ENCODE results near the gene COQ2.
"Not testable (repeated sequence)": the region's sequence is repeated elsewhere in the genome, so short reads cannot be mapped to it uniquely, and the experiment has no call there.

The COQ2 gene, protein sequence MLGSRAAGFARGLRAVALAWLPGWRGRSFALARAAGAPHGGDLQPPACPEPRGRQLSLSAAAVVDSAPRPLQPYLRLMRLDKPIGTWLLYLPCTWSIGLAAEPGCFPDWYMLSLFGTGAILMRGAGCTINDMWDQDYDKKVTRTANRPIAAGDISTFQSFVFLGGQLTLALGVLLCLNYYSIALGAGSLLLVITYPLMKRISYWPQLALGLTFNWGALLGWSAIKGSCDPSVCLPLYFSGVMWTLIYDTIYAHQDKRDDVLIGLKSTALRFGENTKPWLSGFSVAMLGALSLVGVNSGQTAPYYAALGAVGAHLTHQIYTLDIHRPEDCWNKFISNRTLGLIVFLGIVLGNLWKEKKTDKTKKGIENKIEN

DNA sequence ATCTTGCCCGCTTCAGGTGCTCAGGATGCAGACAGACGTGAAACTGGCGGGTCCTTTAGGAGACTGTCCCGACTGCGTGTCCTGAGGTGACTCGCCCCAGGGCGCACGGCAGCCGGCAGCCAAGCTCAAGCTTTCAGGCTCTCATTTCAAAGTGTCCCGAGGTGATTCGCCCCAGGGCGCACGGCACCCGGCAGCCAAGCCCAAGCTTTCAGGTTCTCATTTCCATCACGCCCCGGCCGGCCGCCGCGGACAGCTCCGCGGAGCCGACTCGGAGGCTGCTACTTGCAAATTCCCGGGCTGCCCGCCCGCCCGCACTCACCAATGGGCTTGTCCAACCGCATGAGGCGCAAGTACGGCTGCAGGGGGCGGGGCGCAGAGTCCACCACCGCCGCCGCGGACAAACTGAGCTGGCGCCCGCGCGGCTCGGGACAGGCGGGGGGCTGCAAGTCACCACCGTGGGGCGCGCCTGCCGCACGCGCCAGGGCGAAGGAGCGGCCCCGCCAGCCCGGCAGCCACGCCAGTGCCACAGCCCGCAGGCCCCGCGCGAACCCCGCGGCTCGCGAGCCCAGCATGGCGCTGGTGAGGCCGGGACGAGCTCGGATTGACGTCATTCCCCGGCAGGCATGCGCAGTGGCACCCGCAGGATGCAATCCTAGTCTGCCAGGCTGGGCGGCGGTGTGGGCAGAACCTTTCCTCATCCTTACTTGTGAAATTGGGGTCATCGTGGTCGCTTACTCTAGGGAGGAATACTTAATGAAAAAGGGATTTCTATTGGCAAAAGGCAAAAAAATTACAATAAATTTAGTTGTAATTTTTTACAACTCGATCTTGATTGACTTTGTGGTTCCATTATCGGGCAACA is at the start of gene COQ2:
TSS of gene COQ2 (minus strand) at position 606 of the 862 bp plus-strand sequence. CDS start at position 572, 34 bp downstream.
- H3K4me3 ChIP-seq (ENCODE audit: low read length): peak within 1 kb of the TSS; percentile 70
- DNase-seq (ENCODE audit: low read depth): peak; percentile 94
- TF ChIP-seq, protein P1, sequence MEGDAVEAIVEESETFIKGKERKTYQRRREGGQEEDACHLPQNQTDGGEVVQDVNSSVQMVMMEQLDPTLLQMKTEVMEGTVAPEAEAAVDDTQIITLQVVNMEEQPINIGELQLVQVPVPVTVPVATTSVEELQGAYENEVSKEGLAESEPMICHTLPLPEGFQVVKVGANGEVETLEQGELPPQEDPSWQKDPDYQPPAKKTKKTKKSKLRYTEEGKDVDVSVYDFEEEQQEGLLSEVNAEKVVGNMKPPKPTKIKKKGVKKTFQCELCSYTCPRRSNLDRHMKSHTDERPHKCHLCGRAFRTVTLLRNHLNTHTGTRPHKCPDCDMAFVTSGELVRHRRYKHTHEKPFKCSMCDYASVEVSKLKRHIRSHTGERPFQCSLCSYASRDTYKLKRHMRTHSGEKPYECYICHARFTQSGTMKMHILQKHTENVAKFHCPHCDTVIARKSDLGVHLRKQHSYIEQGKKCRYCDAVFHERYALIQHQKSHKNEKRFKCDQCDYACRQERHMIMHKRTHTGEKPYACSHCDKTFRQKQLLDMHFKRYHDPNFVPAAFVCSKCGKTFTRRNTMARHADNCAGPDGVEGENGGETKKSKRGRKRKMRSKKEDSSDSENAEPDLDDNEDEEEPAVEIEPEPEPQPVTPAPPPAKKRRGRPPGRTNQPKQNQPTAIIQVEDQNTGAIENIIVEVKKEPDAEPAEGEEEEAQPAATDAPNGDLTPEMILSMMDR (IDR thresholded peaks at IDR 0.05; ENCODE audit: insufficient read depth, low read depth, low read length, missing control alignments): peak; percentile 18

DNA sequence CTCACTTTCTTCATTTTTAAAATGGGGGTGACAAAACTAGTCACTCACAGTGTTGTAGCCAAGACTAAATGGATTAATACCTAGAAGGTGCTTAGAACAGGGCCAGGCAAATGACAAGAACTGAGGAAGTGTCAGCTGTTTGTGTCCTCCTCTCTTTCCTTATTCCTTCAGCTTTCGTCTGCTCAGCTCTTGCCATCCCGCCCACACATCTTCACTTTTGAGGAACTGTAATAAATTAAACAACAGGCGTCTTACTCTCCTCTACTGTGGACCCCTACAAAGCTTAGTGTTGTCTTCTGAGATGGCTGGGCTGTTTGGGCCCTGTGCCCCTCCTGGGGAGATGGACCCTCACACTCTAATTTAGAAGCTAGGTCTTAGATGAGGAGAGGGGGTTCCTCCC is 47.4 kb upstream of the COQ2 start:
- no peak overlapping the region for H3K4me3 ChIP-seq (ENCODE audit: low read length)
- no peak for DNase-seq (ENCODE audit: low read depth)
- TF ChIP-seq, protein P1 (IDR thresholded peaks at IDR 0.05; ENCODE audit: insufficient read depth, low read depth, low read length, missing control alignments): no peak

DNA sequence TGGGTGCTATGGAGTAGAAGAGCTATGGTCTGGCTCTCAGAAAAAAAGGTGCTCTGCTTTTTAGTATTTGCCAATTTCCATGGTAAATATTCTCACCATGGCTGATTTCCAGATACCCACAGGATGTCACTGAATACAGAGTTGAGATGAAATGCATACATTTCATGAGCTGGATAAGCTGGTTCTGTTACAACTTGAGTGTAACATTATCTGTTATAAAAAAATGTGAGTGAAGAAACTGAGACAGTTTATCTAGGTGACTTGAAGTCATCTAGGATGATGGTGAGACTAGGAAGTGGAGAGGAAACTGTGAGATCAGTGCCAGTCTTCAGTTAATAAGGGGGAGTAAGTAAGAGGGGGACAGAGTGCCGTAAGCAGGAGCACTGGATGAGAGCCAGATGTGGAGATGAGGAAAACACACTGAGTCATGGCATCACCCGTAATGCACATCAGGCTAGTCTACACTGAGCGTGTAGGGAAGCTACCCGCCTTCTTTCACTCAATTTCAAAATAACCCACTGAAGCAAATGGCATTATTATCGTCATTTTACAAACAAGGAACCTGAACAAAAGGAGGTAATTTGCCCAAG is 45.0 kb upstream of the COQ2 start:
- DNase-seq (ENCODE audit: low read depth): peak; percentile 80

DNA sequence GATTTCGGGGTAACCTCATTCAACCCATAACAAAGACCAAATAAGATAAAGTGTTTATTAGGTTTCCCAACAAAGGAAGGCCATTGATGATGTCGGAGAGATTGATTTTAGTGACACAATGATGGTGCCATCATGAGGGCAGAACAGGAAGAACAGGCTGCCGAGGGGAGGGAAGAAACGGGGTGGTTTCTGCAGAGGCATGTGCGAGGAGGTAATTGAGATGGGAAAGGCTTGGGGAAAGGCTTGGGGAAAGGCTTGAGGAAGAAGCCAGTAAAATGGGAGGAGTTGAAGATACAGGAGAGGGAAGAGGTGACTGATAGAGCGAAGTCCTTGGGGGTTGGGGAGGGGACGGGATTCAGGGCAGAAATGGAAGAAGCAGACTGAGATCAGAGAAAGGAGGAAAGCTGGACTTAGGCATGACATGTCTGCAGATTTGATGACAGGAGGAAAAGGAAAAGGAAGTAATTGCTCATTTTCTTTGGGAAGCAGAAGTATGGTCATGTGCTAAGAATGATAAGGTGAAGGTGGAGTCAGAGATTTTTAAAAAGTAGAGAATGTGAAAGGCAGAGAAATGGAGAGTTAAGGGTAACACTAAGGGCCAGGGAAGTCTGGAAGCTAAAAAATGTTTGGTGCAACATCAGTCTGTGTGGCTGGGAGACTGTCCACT is 44.1 kb upstream of the COQ2 start:
- TF ChIP-seq, protein P1 (IDR thresholded peaks at IDR 0.05; ENCODE audit: insufficient read depth, low read depth, low read length, missing control alignments): peak; percentile 12
- peak; percentile 37 for DNase-seq (ENCODE audit: low read depth)
- no peak overlapping the region for H3K4me3 ChIP-seq (ENCODE audit: low read length)

More for the DNA sequence above, 45.0 kb upstream of the COQ2 start:
- no peak overlapping the region for H3K4me3 ChIP-seq (ENCODE audit: low read length)
- TF ChIP-seq, protein P1 (IDR thresholded peaks at IDR 0.05; ENCODE audit: insufficient read depth, low read depth, low read length, missing control alignments): no peak

DNA sequence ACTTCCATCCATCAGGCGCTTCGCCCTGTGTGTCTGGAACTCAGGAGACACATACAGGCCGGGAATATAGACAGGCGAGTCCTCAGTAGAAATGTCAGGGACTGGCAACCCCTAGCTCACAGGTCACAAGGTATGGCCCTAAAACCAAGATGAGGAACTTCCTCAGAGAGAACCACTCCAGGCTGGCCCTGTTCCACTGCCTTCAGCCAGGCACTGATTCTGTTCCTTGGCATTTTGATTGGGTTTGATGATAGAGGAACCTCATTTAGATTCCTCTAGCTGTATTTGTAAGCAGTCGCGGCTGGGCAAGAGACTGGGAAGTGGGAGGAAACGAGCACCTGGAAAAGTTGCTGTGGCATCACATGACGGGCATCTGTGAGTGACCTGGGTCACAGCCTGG is 41.9 kb upstream of the COQ2 start:
- TF ChIP-seq, protein P1 (IDR thresholded peaks at IDR 0.05; ENCODE audit: insufficient read depth, low read depth, low read length, missing control alignments): no peak
- no peak for DNase-seq (ENCODE audit: low read depth)
- no peak overlapping the region for H3K4me3 ChIP-seq (ENCODE audit: low read length)

DNA sequence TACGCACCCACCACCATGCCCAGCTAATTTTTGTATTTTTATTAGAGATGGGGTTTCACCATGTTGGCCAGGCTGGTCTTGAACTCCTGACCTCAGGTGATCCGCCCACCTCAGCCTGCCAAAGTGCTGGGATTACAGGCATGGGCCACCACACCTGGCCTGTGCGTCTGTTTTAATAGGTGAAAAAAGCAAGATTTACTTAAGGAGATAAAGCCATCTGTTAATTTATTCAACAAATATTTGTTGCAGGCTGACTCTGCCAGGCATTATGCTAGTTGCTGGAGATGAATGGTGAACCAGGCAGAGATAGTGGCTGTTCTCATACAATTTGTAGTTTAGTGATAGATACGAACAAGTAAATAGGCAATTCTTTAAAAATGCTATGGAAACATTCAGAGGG is 40.7 kb upstream of the COQ2 start:
- not testable (repeated sequence) for DNase-seq (ENCODE audit: low read depth); H3K4me3 ChIP-seq (ENCODE audit: low read length)
